22Rv1 (cell line): ENCODE results near the gene TAF1C.

Source experiments
- ZFX ChIP-seq: fragments of 450-650 bp; IDR thresholded peaks from 2 replicates; pipeline ENCODE4 v1.6.1; 2017; ENCODE audit warnings: antibody characterized with exemption, borderline replicate concordance
- TF ChIP-seq, protein P1 (sequence below): fragments of 450-650 bp; IDR thresholded peaks from 2 replicates; pipeline ENCODE4 v1.5.1; 2017; ENCODE audit warnings: mild to moderate bottlenecking

DNA sequence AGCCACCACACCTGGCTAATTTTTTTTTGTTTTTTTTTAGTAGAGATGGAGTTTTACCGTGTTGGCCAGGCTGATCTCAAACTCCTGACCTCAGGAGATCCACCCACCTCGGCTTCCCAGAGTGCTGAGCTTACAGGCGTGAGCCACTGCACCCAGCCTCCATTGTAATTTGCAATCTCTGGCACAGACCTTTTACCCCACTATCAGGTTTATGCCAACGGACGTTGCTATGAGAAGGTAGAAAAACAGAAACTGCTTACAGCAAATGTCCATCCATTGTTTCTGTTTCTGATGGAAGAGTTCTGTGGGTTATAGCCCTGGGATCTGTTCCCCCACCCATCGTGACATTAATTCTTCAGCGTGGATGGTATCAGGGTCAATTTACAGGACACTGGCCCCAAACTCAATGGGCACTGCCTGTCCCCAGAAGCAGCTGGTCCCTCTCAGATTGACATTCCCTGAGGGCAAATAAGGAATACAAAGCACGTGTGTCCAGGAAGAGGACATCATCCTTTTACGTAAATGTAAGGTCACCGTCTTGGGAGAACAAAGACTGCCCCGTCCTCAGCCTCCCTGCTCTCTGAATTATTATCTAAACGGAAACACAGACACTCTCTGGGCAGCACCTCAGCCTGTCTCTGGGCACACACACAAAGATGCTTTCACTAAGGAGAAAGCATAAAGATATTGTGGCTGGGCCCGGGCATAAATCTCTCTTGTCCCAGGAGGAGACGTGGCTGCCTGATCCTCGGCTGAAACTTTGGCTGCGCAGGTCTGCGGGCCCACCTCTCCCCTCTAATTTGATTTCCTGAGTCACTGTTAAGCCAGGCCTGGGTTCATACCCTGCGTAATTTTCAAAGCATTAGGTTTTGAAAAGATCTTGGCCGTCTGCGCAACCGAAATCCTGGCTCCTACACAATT is 47.7 kb upstream of the TAF1C start:
- TF ChIP-seq, protein P1, sequence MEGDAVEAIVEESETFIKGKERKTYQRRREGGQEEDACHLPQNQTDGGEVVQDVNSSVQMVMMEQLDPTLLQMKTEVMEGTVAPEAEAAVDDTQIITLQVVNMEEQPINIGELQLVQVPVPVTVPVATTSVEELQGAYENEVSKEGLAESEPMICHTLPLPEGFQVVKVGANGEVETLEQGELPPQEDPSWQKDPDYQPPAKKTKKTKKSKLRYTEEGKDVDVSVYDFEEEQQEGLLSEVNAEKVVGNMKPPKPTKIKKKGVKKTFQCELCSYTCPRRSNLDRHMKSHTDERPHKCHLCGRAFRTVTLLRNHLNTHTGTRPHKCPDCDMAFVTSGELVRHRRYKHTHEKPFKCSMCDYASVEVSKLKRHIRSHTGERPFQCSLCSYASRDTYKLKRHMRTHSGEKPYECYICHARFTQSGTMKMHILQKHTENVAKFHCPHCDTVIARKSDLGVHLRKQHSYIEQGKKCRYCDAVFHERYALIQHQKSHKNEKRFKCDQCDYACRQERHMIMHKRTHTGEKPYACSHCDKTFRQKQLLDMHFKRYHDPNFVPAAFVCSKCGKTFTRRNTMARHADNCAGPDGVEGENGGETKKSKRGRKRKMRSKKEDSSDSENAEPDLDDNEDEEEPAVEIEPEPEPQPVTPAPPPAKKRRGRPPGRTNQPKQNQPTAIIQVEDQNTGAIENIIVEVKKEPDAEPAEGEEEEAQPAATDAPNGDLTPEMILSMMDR = no peak
- TF ChIP-seq ZFX = no peak
